H9 (cell line): Measurements from ENCODE around the gene STARD9. TPM values are rescaled to one million over a fixed set of nuclear protein-coding genes. Genes with fewer than 3 reads are reported as not detected.
A peak's percentile ranks its signal among the peaks of the same experiment; 100 is the strongest.

Experiments
- DNase-seq: peaks from one replicate; pipeline ENCODE4 v3.0.0-alpha.2; 2017
- H2AFZ ChIP-seq: one replicate; pipeline ENCODE4 v1.6.1; 2013; ENCODE audit warnings: mild to moderate bottlenecking, low read length, control low read depth, moderate library complexity
- H2AK5ac ChIP-seq: 2 replicates; pipeline ENCODE4 v1.6.1; 2013; ENCODE audit warnings: low read length, control low read depth, mixed read lengths; ENCODE audit not compliant: insufficient read length
- H2BK120ac ChIP-seq: one replicate; pipeline ENCODE4 v1.6.1; 2013; ENCODE audit warnings: low read depth, mild to moderate bottlenecking, low read length, control low read depth, inconsistent platforms; ENCODE audit not compliant: poor library complexity, severe bottlenecking
- H2BK12ac ChIP-seq: 2 replicates; pipeline ENCODE4 v1.6.1; 2013; ENCODE audit warnings: low read length, control low read depth, mixed read lengths, low read depth; ENCODE audit not compliant: insufficient read length
- H2BK15ac ChIP-seq: 2 replicates; pipeline ENCODE4 v1.6.1; 2013; ENCODE audit warnings: low read depth, low read length, control low read depth
- H2BK20ac ChIP-seq: one replicate; pipeline ENCODE4 v1.6.1; 2013; ENCODE audit warnings: low read depth, mild to moderate bottlenecking, low read length, control low read depth, inconsistent platforms; ENCODE audit not compliant: poor library complexity, severe bottlenecking
- H2BK5ac ChIP-seq: 2 replicates; pipeline ENCODE4 v1.6.1; 2013; ENCODE audit warnings: low read length, control low read depth, mixed read lengths; ENCODE audit not compliant: insufficient read length
- H3K14ac ChIP-seq: 2 replicates; pipeline ENCODE4 v1.6.1; 2013; ENCODE audit warnings: low read length, control low read depth; ENCODE audit not compliant: insufficient read depth
- H3K18ac ChIP-seq: 2 replicates; pipeline ENCODE4 v1.6.1; 2013; ENCODE audit warnings: low read depth, mild to moderate bottlenecking, mixed read lengths, low read length, control low read depth; ENCODE audit not compliant: insufficient read length
- H3K23ac ChIP-seq: 2 replicates; pipeline ENCODE4 v1.6.1; 2013; ENCODE audit warnings: low read length, control low read depth, mixed read lengths, low read depth; ENCODE audit not compliant: insufficient read length
- H3K23me2 ChIP-seq: 2 replicates; pipeline ENCODE4 v1.6.1; 2013; ENCODE audit warnings: low read depth, mild to moderate bottlenecking, mixed read lengths, low read length, control low read depth; ENCODE audit not compliant: insufficient read length, poor library complexity, severe bottlenecking
- H3K27ac ChIP-seq: 2 replicates; pipeline ENCODE4 v1.5.1; 2013; ENCODE audit warnings: low read length, control low read depth, mixed read lengths, low read depth; ENCODE audit not compliant: insufficient read length
- H3K27me3 ChIP-seq: 2 replicates; pipeline ENCODE4 v1.6.1; 2013; ENCODE audit warnings: low read length, control low read depth, inconsistent platforms; ENCODE audit not compliant: insufficient read depth
- H3K4ac ChIP-seq: 2 replicates; pipeline ENCODE4 v1.6.1; 2013; ENCODE audit warnings: low read depth, mild to moderate bottlenecking, control low read depth, inconsistent platforms, low read length, moderate library complexity
- H3K4me1 ChIP-seq: 2 replicates; pipeline ENCODE4 v1.6.1; 2013; ENCODE audit warnings: low read length, control low read depth, inconsistent platforms; ENCODE audit not compliant: insufficient read depth
- H3K4me2 ChIP-seq: 2 replicates; pipeline ENCODE4 v1.6.1; 2013; ENCODE audit warnings: low read length, control low read depth, mixed read lengths; ENCODE audit not compliant: insufficient read length, insufficient read depth
- H3K56ac ChIP-seq: 2 replicates; pipeline ENCODE4 v1.6.1; 2013; ENCODE audit warnings: low read depth, mild to moderate bottlenecking, mixed read lengths, low read length, control low read depth; ENCODE audit not compliant: insufficient read length
- H3K79me1 ChIP-seq: 2 replicates; pipeline ENCODE4 v1.6.1; 2013; ENCODE audit warnings: low read depth, mild to moderate bottlenecking, moderate library complexity, low read length, control low read depth, inconsistent platforms; ENCODE audit not compliant: insufficient read depth, poor library complexity, severe bottlenecking
- H3K79me2 ChIP-seq: 2 replicates; pipeline ENCODE4 v1.6.1; 2013; ENCODE audit warnings: low read length, control low read depth, inconsistent platforms; ENCODE audit not compliant: insufficient read depth
- H3K9ac ChIP-seq: 2 replicates; pipeline ENCODE4 v1.6.1; 2013; ENCODE audit warnings: low read length, control low read depth, mixed read lengths; ENCODE audit not compliant: insufficient read length; ENCODE audit errors: extremely low read depth
- H3K9me3 ChIP-seq: one replicate; pipeline ENCODE4 v1.6.1; 2013; ENCODE audit warnings: low read depth, low read length, inconsistent platforms; ENCODE audit not compliant: control insufficient read depth
- H3T11ph ChIP-seq: one replicate; pipeline ENCODE4 v1.6.1; 2013; ENCODE audit warnings: mild to moderate bottlenecking, low read length, control low read depth, inconsistent platforms
- H4K20me1 ChIP-seq: one replicate; pipeline ENCODE4 v1.6.1; 2013; ENCODE audit not compliant: control insufficient read depth, insufficient read length, insufficient read depth
- H4K5ac ChIP-seq: 2 replicates; pipeline ENCODE4 v1.6.1; 2013; ENCODE audit warnings: low read depth, mild to moderate bottlenecking, mixed read lengths, low read length, control low read depth; ENCODE audit not compliant: insufficient read length
- H4K8ac ChIP-seq: replicated peaks from 2 replicates; pipeline ENCODE4 v1.6.1; 2013; ENCODE audit warnings: low read length, control low read depth, mixed read lengths, low read depth; ENCODE audit not compliant: insufficient read length
- H4K91ac ChIP-seq: 2 replicates; pipeline ENCODE4 v1.6.1; 2013; ENCODE audit warnings: low read depth, mild to moderate bottlenecking, moderate library complexity, mixed read lengths, low read length, control low read depth; ENCODE audit not compliant: insufficient read length
- H3K27ac Mint-ChIP-seq, 3 experiments: 2 replicates in 2 of 3; 3 replicates in 1 of 3; pipeline ENCODE4 v1.8.0; 2020 to 2021; ENCODE audit warnings: mixed read lengths in 3 of 3, mild to moderate bottlenecking in 1 of 3, moderate library complexity in 1 of 3
- H3K27me3 Mint-ChIP-seq: 2 replicates; pipeline ENCODE4 v1.8.0; 2021; ENCODE audit warnings: low read depth, mild to moderate bottlenecking, moderate library complexity, mixed read lengths
- H3K36me3 Mint-ChIP-seq, 3 experiments: 2 replicates in 2 of 3; 3 replicates in 1 of 3; pipeline ENCODE4 v1.8.0; 2020 to 2021; ENCODE audit warnings: low read depth in 3 of 3, mixed read lengths in 3 of 3; ENCODE audit not compliant: insufficient read depth in 1 of 3
- H3K4me1 Mint-ChIP-seq, 2 experiments: 2 replicates each; pipeline ENCODE4 v1.8.0; 2020; ENCODE audit warnings: mixed read lengths in 2 of 2
- H3K4me3 Mint-ChIP-seq, 2 experiments: 2 replicates in 1 of 2; 3 replicates in 1 of 2; pipeline ENCODE4 v1.8.0; 2020 to 2021; ENCODE audit warnings: mild to moderate bottlenecking in 2 of 2, mixed read lengths in 2 of 2, moderate library complexity in 1 of 2
- H3K9me3 Mint-ChIP-seq, 2 experiments: 2 replicates in 1 of 2; 3 replicates in 1 of 2; pipeline ENCODE4 v1.8.0; 2020; ENCODE audit warnings: mild to moderate bottlenecking in 2 of 2, mixed read lengths in 2 of 2, moderate library complexity in 1 of 2
- CTCF ChIP-seq: fragments of 200-600 bp; sonication (generic); conservative IDR thresholded peaks from 3 replicates; pipeline ENCODE4 v1.8.0; 2021; ENCODE audit warnings: antibody characterized with exemption, mild to moderate bottlenecking
- WGBS: extraction: QIAGEN DNeasy Blood & Tissue Kit; methylation state at CpG from one replicate; pipeline ENCODE4 v1.1.7; 2013; ENCODE audit warnings: missing lambda C conversion rate, low lambda C conversion rate, mixed read lengths; ENCODE audit not compliant: insufficient read length; ENCODE audit errors: extremely low coverage; 5-methylcytosine and 5-hydroxymethylcytosine counted together
- total RNA-seq: library from RNA; stranded (reverse); gene quantifications from 2 replicates; pipeline ENCODE4 v1.2.1, GENCODE V29; 2021

STARD9 gene
- total RNA-seq, 1 experiment from 2014 or later = 6.9 TPM

- H3K27ac Mint-ChIP-seq = no peak overlapping the region
These were observed 46.0 kb downstream of the STARD9 start for GRCh38 chr15:42621386-42621785.

More at GRCh38 chr15:42621386-42621785, 46.0 kb downstream of the STARD9 start:
- Histone ChIP-seq H2BK20ac (peak overlapping the region; percentile 60), H2BK120ac (no peak overlapping the region), H3K79me2 (no peaks in the 10 kb centered on the region), H3K27ac (no peak overlapping the region), H4K8ac (no peak overlapping the region), H3K18ac (no peak overlapping the region), H3K23ac (no peak overlapping the region), H3K56ac (no peak overlapping the region), H4K5ac (no peak overlapping the region), H2BK5ac (no peak overlapping the region), H3T11ph (no peak overlapping the region), H3K27me3 (no peaks in the 10 kb centered on the region), H3K4ac (no peak overlapping the region), H3K4me1 (no peaks in the 10 kb centered on the region; the same call in 1 of the 2 replicates), H3K14ac (no peak overlapping the region), H3K79me1 (no peaks in the 10 kb centered on the region), H3K4me2 (no peak overlapping the region), H3K9ac (no peak overlapping the region), H4K91ac (no peak overlapping the region), H2AK5ac (no peak overlapping the region), H2BK12ac (no peak overlapping the region), H2BK15ac (no peak overlapping the region), H3K9me3 (no peaks in the 10 kb centered on the region), H4K20me1 (no peaks in the 10 kb centered on the region), H2AFZ (no peak overlapping the region), H3K23me2 (no peaks in the 10 kb centered on the region)
- no peak for DNase-seq
- H3K4me3 Mint-ChIP-seq = no peak overlapping the region
- no peak for TF ChIP-seq CTCF
- peaks cover 0 to 4% of the 10 kb centered on the region in 2 experiments; a peak in 1 of 5 replicates for H3K9me3 Mint-ChIP-seq
- no peaks in the 10 kb centered on the region for H3K27me3 Mint-ChIP-seq
- peaks cover 0 to 5% (median 0%) of the 10 kb centered on the region in 3 experiments; a peak in 1 of 7 replicates for H3K36me3 Mint-ChIP-seq
- H3K4me1 Mint-ChIP-seq = peaks cover 24% of the 10 kb centered on the region in 2 experiments
- no CpG with 5 or more reads among the region's 1 CpG for WGBS
